HG02884 (cell line): ENCODE measurements around the gene BSN.
"Not testable (repeated sequence)": the region's sequence is repeated elsewhere in the genome, so short reads cannot be mapped to it uniquely, and the experiment has no call there.

Experiments used
- ATAC-seq: cut with Tn5 transposase; IDR thresholded peaks from one replicate; pipeline ENCODE4 v1.9.1; 2021; ENCODE audit warnings: mild to moderate bottlenecking, moderate library complexity; ENCODE audit not compliant: unreplicated experiment

The BSN gene

GRCh38 chr3:49671291-49672288, 117.3 kb downstream of the BSN start:
- ATAC-seq = no peak

- no peak for ATAC-seq
These were observed 118.9 kb downstream of the BSN start for GRCh38 chr3:49673121-49673714.

GRCh38 chr3:49673715-49674496, 119.6 kb downstream of the BSN start, which contains the start of gene APEH:
Gene APEH (plus strand): TSS chr3:49674351. CDS start chr3:49674402, 51 bp downstream.
- peak; percentile 68 for ATAC-seq

GRCh38 chr3:49674497-49674983, 120.3 kb downstream of the BSN start:
- ATAC-seq = peak; percentile 8

GRCh38 chr3:49675912-49676311, 121.6 kb downstream of the BSN start:
- no peak for ATAC-seq

GRCh38 chr3:49680493-49681231, 126.4 kb downstream of the BSN start:
- ATAC-seq = no peak

GRCh38 chr3:49681232-49681522, 126.9 kb downstream of the BSN start:
- no peak for ATAC-seq

- no peak for ATAC-seq
These were observed 127.3 kb downstream of the BSN start for GRCh38 chr3:49681543-49681942.

GRCh38 chr3:49683162-49683561, 128.9 kb downstream of the BSN start:
- no peak for ATAC-seq

- ATAC-seq = not testable (repeated sequence)
These were observed 130.2 kb downstream of the BSN start for GRCh38 chr3:49684453-49684852.

GRCh38 chr3:49685103-49685502, 130.8 kb downstream of the BSN start:
- not testable (repeated sequence) for ATAC-seq

GRCh38 chr3:49685846-49686245, 131.6 kb downstream of the BSN start:
- not testable (repeated sequence) for ATAC-seq

- ATAC-seq = not testable (repeated sequence)
These were observed 132.1 kb downstream of the BSN start for GRCh38 chr3:49686346-49686745.

GRCh38 chr3:49686769-49687423, 132.6 kb downstream of the BSN start:
- not testable (repeated sequence) for ATAC-seq

GRCh38 chr3:49687424-49687795, 133.1 kb downstream of the BSN start:
- not testable (repeated sequence) for ATAC-seq

GRCh38 chr3:49688338-49689045, 134.2 kb downstream of the BSN start:
- ATAC-seq = not testable (repeated sequence)

GRCh38 chr3:49689046-49689907, 135.0 kb downstream of the BSN start, which contains the start of the genes MST1 and RNF123:
Gene MST1 (minus strand): TSS chr3:49689474. CDS start chr3:49688691, 783 bp downstream.
Gene RNF123 (plus strand): TSS chr3:49689557. CDS start chr3:49691166, 1,609 bp downstream.
- ATAC-seq = peak; percentile 54
